IMR-90 (cell line): Measurements from ENCODE around the gene RBMS3. TPM values are rescaled to one million over a fixed set of nuclear protein-coding genes. Genes with fewer than 3 reads are reported as not detected.

Experiments used
- ATAC-seq: fragments of 200-7000 bp; cut with Tn5 transposase; 2 replicates; pipeline ENCODE4 v1.9.1; 2020; ENCODE audit warnings: low read depth, mild to moderate bottlenecking, moderate library complexity
- BruUV-seq: library from RNA; stranded (reverse); fragments of 400-500 nt; replicated peaks from 2 replicates; lab custom pipeline; 2021; lab: Mats Ljungman, UMichigan
- CTCF ChIA-PET: fragments of 300-600 bp; formaldehyde crosslinking; extraction: SDS; loops from one replicate; lab custom pipeline; 2021; ENCODE audit warnings: antibody characterized with exemption; lab: Yijun Ruan, JAX
- POLR2A ChIA-PET: fragments of 300-600 bp; sonication (Branson Sonifier 250); formaldehyde crosslinking; loops from one replicate; lab custom pipeline; 2022; ENCODE audit warnings: antibody characterized with exemption; ENCODE audit not compliant: unreplicated experiment; lab: Charles Lee
- DNase-seq: peaks from one replicate; pipeline ENCODE4 v3.0.0; 2013
- H2AFZ ChIP-seq: replicated peaks from 2 replicates; pipeline ENCODE3; 2013; ENCODE audit warnings: low read length, mild to moderate bottlenecking; ENCODE audit not compliant: poor library complexity
- H2AK5ac ChIP-seq: 2 replicates; pipeline ENCODE4 v1.6.1; 2013; ENCODE audit warnings: low read depth, low read length, inconsistent platforms
- H2AK9ac ChIP-seq: replicated peaks from 2 replicates; pipeline ENCODE3; 2013; ENCODE audit warnings: mild to moderate bottlenecking, low read depth, low read length, moderate library complexity; ENCODE audit not compliant: poor library complexity
- H2BK120ac ChIP-seq: 2 replicates; pipeline ENCODE4 v1.6.1; 2013; ENCODE audit warnings: low read depth, low read length, inconsistent platforms
- H2BK15ac ChIP-seq: 3 replicates; pipeline ENCODE4 v1.6.1; 2013; ENCODE audit warnings: low read depth, low read length, inconsistent platforms
- H2BK20ac ChIP-seq: 2 replicates; pipeline ENCODE4 v1.6.1; 2013; ENCODE audit warnings: low read depth, mild to moderate bottlenecking, inconsistent platforms, low read length, moderate library complexity
- H2BK5ac ChIP-seq: 2 replicates; pipeline ENCODE4 v1.6.1; 2013; ENCODE audit warnings: mild to moderate bottlenecking, low read depth, low read length, inconsistent platforms; ENCODE audit not compliant: poor library complexity, severe bottlenecking
- H3K14ac ChIP-seq: replicated peaks from 2 replicates; pipeline ENCODE4 v1.6.1; 2013; ENCODE audit warnings: low read depth, low read length, inconsistent platforms
- H3K18ac ChIP-seq: 2 replicates; pipeline ENCODE4 v1.6.1; 2013; ENCODE audit warnings: low read depth, low read length, control low read depth
- H3K23ac ChIP-seq: 2 replicates; pipeline ENCODE4 v1.6.1; 2013; ENCODE audit warnings: low read depth, low read length, inconsistent platforms
- H3K27ac ChIP-seq: 2 replicates; pipeline ENCODE4 v1.5.1; 2013; ENCODE audit warnings: mild to moderate bottlenecking, control low read depth, low read length; ENCODE audit not compliant: insufficient read depth
- H3K27me3 ChIP-seq: 2 replicates; pipeline ENCODE4 v1.6.1; 2013; ENCODE audit warnings: low read length; ENCODE audit not compliant: control insufficient read depth, insufficient read depth
- H3K36me3 ChIP-seq: 2 replicates; pipeline ENCODE4 v1.6.1; 2013; ENCODE audit warnings: low read length, mixed read lengths; ENCODE audit not compliant: control insufficient read depth, insufficient read depth
- H3K4ac ChIP-seq: 2 replicates; pipeline ENCODE4 v1.6.1; 2013; ENCODE audit warnings: low read depth, low read length, inconsistent platforms
- H3K4me1 ChIP-seq: 2 replicates; pipeline ENCODE4 v1.6.1; 2013; ENCODE audit warnings: low read length, mixed read lengths; ENCODE audit not compliant: control insufficient read depth, insufficient read depth
- H3K4me2 ChIP-seq: 2 replicates; pipeline ENCODE4 v1.6.1; 2013; ENCODE audit warnings: low read depth, mild to moderate bottlenecking, control low read depth, low read length, moderate library complexity
- H3K4me3 ChIP-seq: 2 replicates; pipeline ENCODE4 v1.5.1; 2013; ENCODE audit warnings: low read depth, mild to moderate bottlenecking, control low read depth, low read length, moderate library complexity; ENCODE audit not compliant: insufficient read depth
- H3K56ac ChIP-seq: 2 replicates; pipeline ENCODE4 v1.6.1; 2013; ENCODE audit warnings: low read length, inconsistent platforms; ENCODE audit not compliant: insufficient read depth; ENCODE audit errors: extremely low read depth
- H3K79me1 ChIP-seq, 2 experiments: 2 replicates each; pipeline ENCODE4 v1.6.1; 2013; ENCODE audit warnings: low read length in 2 of 2, inconsistent platforms in 1 of 2, low read depth in 1 of 2
- H3K9ac ChIP-seq: 2 replicates; pipeline ENCODE4 v1.6.1; 2013; ENCODE audit warnings: low read depth, low read length, control low read depth
- H3K9me1 ChIP-seq: 2 replicates; pipeline ENCODE4 v1.6.1; 2013; ENCODE audit warnings: low read length, inconsistent platforms; ENCODE audit not compliant: insufficient read depth
- H3K9me3 ChIP-seq: 2 replicates; pipeline ENCODE4 v1.6.1; 2013; ENCODE audit warnings: low read length; ENCODE audit not compliant: control insufficient read depth, insufficient read depth
- H4K20me1 ChIP-seq: 2 replicates; pipeline ENCODE4 v1.6.1; 2013; ENCODE audit warnings: low read length, inconsistent platforms; ENCODE audit not compliant: insufficient read depth
- H4K5ac ChIP-seq: 2 replicates; pipeline ENCODE4 v1.6.1; 2013; ENCODE audit warnings: mild to moderate bottlenecking, low read depth, low read length, control low read depth
- H4K8ac ChIP-seq, 2 experiments: 2 replicates each; pipeline ENCODE4 v1.6.1; 2013; ENCODE audit warnings: low read depth in 2 of 2, low read length in 2 of 2, control low read depth in 1 of 2, inconsistent platforms in 1 of 2
- H4K91ac ChIP-seq: 2 replicates; pipeline ENCODE4 v1.6.1; 2013; ENCODE audit warnings: low read depth, low read length, inconsistent platforms; ENCODE audit not compliant: insufficient read depth
- CEBPB ChIP-seq: IDR thresholded peaks from 2 replicates; pipeline ENCODE4 v1.6.1; 2012; ENCODE audit warnings: low read depth, low read length, improper control_type of control experiment
- CHD1 ChIP-seq: IDR thresholded peaks from 2 replicates; pipeline ENCODE4 v1.6.1; 2012; ENCODE audit warnings: low read depth, low read length, improper control_type of control experiment
- MAFK ChIP-seq: IDR thresholded peaks from 2 replicates; pipeline ENCODE4 v1.6.1; 2012; ENCODE audit warnings: low read depth, low read length, improper control_type of control experiment
- MAZ ChIP-seq: IDR thresholded peaks from 2 replicates; pipeline ENCODE4 v1.6.1; 2012; ENCODE audit warnings: low read depth, mild to moderate bottlenecking, low read length, improper control_type of control experiment, moderate library complexity, borderline replicate concordance
- NFE2L2 ChIP-seq: fragments of 150-350 bp; IDR thresholded peaks from 2 replicates; pipeline ENCODE4 v1.6.1; 2016; ENCODE audit warnings: low read depth, mild to moderate bottlenecking, low read length
- RFX5 ChIP-seq: IDR thresholded peaks from 2 replicates; pipeline ENCODE4 v1.8.0; 2012; ENCODE audit warnings: low read depth, mild to moderate bottlenecking, low read length, moderate library complexity
- dilution Hi-C: fragments of 300-500 bp; cut with HindIII; formaldehyde crosslinking; loops from one replicate; pipeline ENCODE4 v1.14.3; 2018; ENCODE audit warnings: low sequenced_read_pairs; ENCODE audit not compliant: unreplicated experiment
- in situ Hi-C: fragments of 300-500 bp; cut with MboI; formaldehyde crosslinking; loops from 3 replicates; pipeline ENCODE4 v1.14.3; 2019; ENCODE audit warnings: low sequenced_read_pairs, inconsistent platforms, mixed read lengths
- intact Hi-C: fragments of 100-400 bp; cut with micrococcal nuclease; formaldehyde crosslinking; loops from 2 replicates; pipeline ENCODE4 v1.10.0; 2022
- polyA plus RNA-seq, 3 experiments: library from polyadenylated mRNA; depleted of rRNA; stranded (reverse); fragments of >200 nt; gene quantifications; 2 replicates each; pipeline ENCODE4 v1.2.3, GENCODE V29; 2012; ENCODE audit warnings: low replicate concordance in 1 of 3
- total RNA-seq: library from RNA; depleted of rRNA; stranded (reverse); fragments of >200 nt; gene quantifications from 2 replicates; pipeline ENCODE4 v1.2.3, GENCODE V29; 2012

Gene RBMS3
- total and polyA plus RNA-seq, 2 of the 4 experiments (the other 2 are of a cell fraction): 15.2 to 127 TPM

DNA sequence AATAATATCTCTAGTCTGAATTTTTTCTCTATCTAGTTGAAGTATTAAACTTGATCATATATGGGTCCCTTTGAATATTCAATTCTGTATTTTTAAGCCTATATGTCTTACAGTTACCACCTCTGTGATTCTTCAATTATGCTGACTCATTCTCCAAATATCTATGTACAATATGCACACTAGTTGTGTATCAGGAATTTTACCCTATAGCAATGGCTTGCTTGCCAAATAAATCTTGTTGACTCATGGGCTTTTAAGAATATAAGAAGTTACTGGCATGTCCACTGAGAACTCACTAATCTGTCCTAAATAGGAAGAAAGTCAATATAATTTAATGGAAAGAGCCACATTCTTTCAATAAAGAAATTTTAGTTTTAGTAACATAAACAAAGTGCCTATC is 656.3 kb downstream of the RBMS3 start:
- H3K23ac ChIP-seq: no peak overlapping the region
- H2BK15ac ChIP-seq: no peak overlapping the region
- no peak overlapping the region for H4K8ac ChIP-seq
- H3K4me1 ChIP-seq: peaks cover 3% of the 10 kb centered on the region; the same call in 1 of the 2 replicates
- no peak overlapping the region for H3K14ac ChIP-seq
- no peak overlapping the region for H3K4me2 ChIP-seq
- no peak overlapping the region for H2BK20ac ChIP-seq
- no peak overlapping the region for H4K91ac ChIP-seq
- ChIA-PET POLR2A (no interaction called here), CTCF (no interaction called here)
- no peak overlapping the region for H2AK9ac ChIP-seq
- H2BK120ac ChIP-seq: no peak overlapping the region
- H3K18ac ChIP-seq: no peak overlapping the region
- H2AFZ ChIP-seq: no peak overlapping the region
- no peaks in the 10 kb centered on the region for H3K27me3 ChIP-seq
- intact Hi-C loops (no loop called here), dilution Hi-C loops (no loop called here), in situ Hi-C loops (no loop called here)
- peaks cover 4% of the 10 kb centered on the region for H3K9me1 ChIP-seq
- H3K9me3 ChIP-seq: no peaks in the 10 kb centered on the region
- H3K4me3 ChIP-seq: no peak overlapping the region
- ATAC-seq (no peak), DNase-seq (peak; percentile 66)
- H4K20me1 ChIP-seq: no peaks in the 10 kb centered on the region
- no peak overlapping the region for H3K56ac ChIP-seq
- peaks cover 1% of the 10 kb centered on the region; the same call in 1 of the 2 replicates for H3K36me3 ChIP-seq
- no peak overlapping the region for H3K9ac ChIP-seq
- H2AK5ac ChIP-seq: no peak overlapping the region
- no peak overlapping the region for H2BK5ac ChIP-seq
- TF ChIP-seq CEBPB (no peak), MAFK (peak; percentile 75), RFX5 (no peak), MAZ (no peak), NFE2L2 (peak; percentile 95), CHD1 (no peak)
- no peak overlapping the region for H4K5ac ChIP-seq
- BruUV-seq: no TSS peak
- no peak overlapping the region for H3K4ac ChIP-seq
- H3K79me1 ChIP-seq: no peaks in the 10 kb centered on the region
- no peak overlapping the region for H3K27ac ChIP-seq
